Spleen (tissue), 11 donors: ENCODE results near the gene DIRAS1. TPM values are rescaled to one million over a fixed set of nuclear protein-coding genes. Genes with fewer than 3 reads are reported as not detected.

Experiments
- DNase-seq: peaks from one replicate; pipeline ENCODE4 v3.0.0-alpha.2; 2020
- H3K27ac ChIP-seq, 8 donors: fragments of 200-600 bp; sonication (generic) in 7 of 8; 1 replicate in 4 of 8; 2 replicates in 4 of 8; pipeline versions ENCODE4 v1.5.0 to v1.8.0; 2016 to 2021; ENCODE audit warnings: inconsistent platforms in 4 of 8, mild to moderate bottlenecking in 4 of 8, moderate library complexity in 1 of 8
- H3K27me3 ChIP-seq, 7 donors: fragments of 200-600 bp; sonication (generic) in 6 of 7; replicated peaks in 1 of 7; 1 replicate in 4 of 7; 2 replicates in 3 of 7; pipeline versions ENCODE4 v1.5.0 to v1.8.0; 2016 to 2021; ENCODE audit warnings: inconsistent platforms in 3 of 7, mild to moderate bottlenecking in 1 of 7
- H3K36me3 ChIP-seq, 6 donors: fragments of 200-600 bp; sonication (generic) in 5 of 6; 1 replicate in 4 of 6; 2 replicates in 2 of 6; pipeline versions ENCODE4 v1.5.0 to v1.8.0; 2016 to 2021; ENCODE audit warnings: inconsistent platforms in 2 of 6
- H3K4me1 ChIP-seq, 6 donors: fragments of 200-600 bp; sonication (generic) in 5 of 6; 1 replicate in 3 of 6; 2 replicates in 3 of 6; pipeline versions ENCODE4 v1.5.0 to v1.8.0; 2016 to 2021; ENCODE audit warnings: inconsistent platforms in 3 of 6
- H3K4me3 ChIP-seq, 8 donors: fragments of 200-600 bp; sonication (generic) in 7 of 8; 1 replicate in 4 of 8; 2 replicates in 4 of 8; pipeline versions ENCODE4 v1.5.0 to v1.8.0; 2016 to 2021; ENCODE audit warnings: inconsistent platforms in 4 of 8, mild to moderate bottlenecking in 4 of 8, moderate library complexity in 2 of 8
- H3K9me3 ChIP-seq, 8 donors: fragments of 200-600 bp; sonication (generic) in 7 of 8; 1 replicate in 4 of 8; 2 replicates in 4 of 8; pipeline versions ENCODE4 v1.5.0 to v1.8.0; 2016 to 2021; ENCODE audit warnings: inconsistent platforms in 4 of 8
- POLR2A ChIP-seq, 3 donors: fragments of 450-650 bp; IDR thresholded peaks; one replicate each; pipeline ENCODE4 v1.5.1; 2017; ENCODE audit warnings: antibody characterized with exemption in 3 of 3, mild to moderate bottlenecking in 1 of 3
- POLR2AphosphoS5 ChIP-seq, 3 donors: sonication (generic); formaldehyde crosslinking; IDR thresholded peaks; one replicate each; pipeline ENCODE4 v1.5.1; 2017; ENCODE audit warnings: antibody characterized with exemption in 3 of 3
- WGBS, 5 donors: extraction: QIAGEN DNeasy Blood & Tissue Kit in 3 of 5; methylation state at CpG; one replicate each; pipeline versions ENCODE4 v1.1.5 to v1.1.7; 2013 to 2018; 5-methylcytosine and 5-hydroxymethylcytosine counted together
- intact Hi-C: fragments of 100-400 bp; cut with DNase I; formaldehyde crosslinking; loops from one replicate; pipeline ENCODE4 v1.15.0; 2023; ENCODE audit warnings: low total_unique reads
- polyA plus RNA-seq, 3 donors: library from polyadenylated mRNA; stranded (reverse); fragments of 200-250 nt; gene quantifications; one replicate each; pipeline ENCODE4 v1.2.1, GENCODE V29; 2013
- total RNA-seq, 7 donors: library from RNA; depleted of rRNA in 3 of 7; stranded (reverse); fragments of >200 nt in 3 of 7; fragmentation: NEBNext Ultra II Directional in 4 of 7; extraction: Animal tissue kit (Norgen Biotek cat#: 25700) in 4 of 7; gene quantifications; one replicate each; pipeline versions ENCODE4 v1.1.0 to v1.2.1, GENCODE V29; 2016 to 2021
- TF ChIP-seq, protein P1 (sequence below), 11 experiments: fragments of 200-600 bp in 7 of 11; fragments of 450-650 bp in 4 of 11; sonication (generic) in 4 of 11; IDR thresholded peaks in 8 of 11; conservative IDR thresholded peaks in 3 of 11; 1 replicate in 7 of 11; 2 replicates in 4 of 11; pipeline versions ENCODE4 v1.4.0 to v1.8.0; 2016 to 2021; ENCODE audit warnings: antibody characterized with exemption in 11 of 11, inconsistent platforms in 4 of 11, mild to moderate bottlenecking in 1 of 11
- donor health status: healthy with polysubstance abuse.
- donor health status: DM: no; HTN: no; CAD: no; lungs with moderate emphysema.
- donor health status: DM: no; HTN: no; CAD: no.
- donor health status: Bipolar disorder and iron deficiency.
- donor health status: healthy.
- donor health status: DM: no; HTN: no; CAD: no.
- donor health status: DM: yes; HTN: yes; CAD: no.

Gene DIRAS1
- total and polyA plus RNA-seq, 10 donors = 1.3 to 17.1 (median 3.5) TPM

DNA sequence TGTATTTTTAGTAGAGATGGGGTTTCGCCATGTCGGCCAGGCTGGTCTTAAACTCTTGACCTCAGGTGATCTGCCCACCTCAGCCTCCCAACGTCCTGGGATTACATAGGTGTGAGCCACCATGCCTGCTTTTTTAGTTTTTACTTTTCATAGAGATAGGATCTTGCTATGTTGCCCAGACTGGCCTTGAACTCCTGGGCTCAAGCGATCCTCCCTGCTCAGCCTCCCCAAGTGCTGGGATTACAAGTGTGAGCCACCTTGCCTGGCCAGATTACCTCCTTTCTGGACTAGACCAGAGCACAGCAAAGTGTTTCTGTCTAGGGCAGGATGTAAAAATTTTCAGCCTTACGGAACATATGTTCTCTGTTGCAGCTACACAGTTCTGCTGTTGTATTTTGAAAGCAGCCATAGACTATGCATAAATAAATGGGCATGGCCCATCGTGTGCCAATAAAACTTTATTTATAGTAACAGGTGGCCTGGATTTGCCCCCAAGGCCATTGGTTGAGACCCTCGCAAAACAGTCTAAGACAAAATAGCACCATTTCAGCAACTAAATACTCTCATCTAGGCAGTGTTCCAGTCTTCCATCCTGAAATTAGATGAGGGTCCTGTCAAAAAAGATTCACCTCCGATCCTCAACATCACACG, 54.7 kb downstream of the DIRAS1 start:
- Histone ChIP-seq H3K4me1 (peaks cover 0 to 55% (median 10%) of the 10 kb centered on the region in 6 donors), H3K27ac (peak overlapping the region in 1 of 8 donors; percentile 11), H3K4me3 (no peak overlapping the region), H3K27me3 (no peaks in the 10 kb centered on the region), H3K36me3 (peaks cover 0 to 11% (median 0%) of the 10 kb centered on the region in 6 donors), H3K9me3 (peaks cover 0 to 18% (median 5%) of the 10 kb centered on the region in 8 donors)
- WGBS, 5 donors = 88 to 94% (median 91%) methylated on average over 9 of the region's 9 CpGs
- TF ChIP-seq POLR2A (IDR thresholded peaks at IDR 0.05) (no peak), POLR2AphosphoS5 (IDR thresholded peaks at IDR 0.05) (no peak)
- TF ChIP-seq, protein P1, sequence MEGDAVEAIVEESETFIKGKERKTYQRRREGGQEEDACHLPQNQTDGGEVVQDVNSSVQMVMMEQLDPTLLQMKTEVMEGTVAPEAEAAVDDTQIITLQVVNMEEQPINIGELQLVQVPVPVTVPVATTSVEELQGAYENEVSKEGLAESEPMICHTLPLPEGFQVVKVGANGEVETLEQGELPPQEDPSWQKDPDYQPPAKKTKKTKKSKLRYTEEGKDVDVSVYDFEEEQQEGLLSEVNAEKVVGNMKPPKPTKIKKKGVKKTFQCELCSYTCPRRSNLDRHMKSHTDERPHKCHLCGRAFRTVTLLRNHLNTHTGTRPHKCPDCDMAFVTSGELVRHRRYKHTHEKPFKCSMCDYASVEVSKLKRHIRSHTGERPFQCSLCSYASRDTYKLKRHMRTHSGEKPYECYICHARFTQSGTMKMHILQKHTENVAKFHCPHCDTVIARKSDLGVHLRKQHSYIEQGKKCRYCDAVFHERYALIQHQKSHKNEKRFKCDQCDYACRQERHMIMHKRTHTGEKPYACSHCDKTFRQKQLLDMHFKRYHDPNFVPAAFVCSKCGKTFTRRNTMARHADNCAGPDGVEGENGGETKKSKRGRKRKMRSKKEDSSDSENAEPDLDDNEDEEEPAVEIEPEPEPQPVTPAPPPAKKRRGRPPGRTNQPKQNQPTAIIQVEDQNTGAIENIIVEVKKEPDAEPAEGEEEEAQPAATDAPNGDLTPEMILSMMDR (IDR thresholded peaks at IDR 0.05 in 8 of 11, conservative IDR thresholded peaks at IDR 0.05 in 3 of 11) = no peak
- DNase-seq = no peak
- intact Hi-C loops = no loop called here

- 90 to 96% (median 94%) methylated on average over 11 of the region's 11 CpGs for WGBS, 5 donors
- intact Hi-C loops = no loop called here
- peak overlapping the region in 6 of 8 donors; percentile 46 to 87 (median 69) for H3K27ac ChIP-seq
- H3K9me3 ChIP-seq = peaks cover 0 to 21% (median 6%) of the 10 kb centered on the region in 8 donors
- no peak for DNase-seq
- no peak for TF ChIP-seq POLR2A (IDR thresholded peaks at IDR 0.05)
- TF ChIP-seq POLR2AphosphoS5 (IDR thresholded peaks at IDR 0.05) = no peak
- TF ChIP-seq, protein P1 (IDR thresholded peaks at IDR 0.05 in 8 of 11, conservative IDR thresholded peaks at IDR 0.05 in 3 of 11) = no peak
- no peaks in the 10 kb centered on the region for H3K27me3 ChIP-seq
- no peak overlapping the region for H3K4me3 ChIP-seq
- peaks cover 0 to 11% (median 0%) of the 10 kb centered on the region in 6 donors for H3K36me3 ChIP-seq
- peaks cover 0 to 41% (median 10%) of the 10 kb centered on the region in 6 donors for H3K4me1 ChIP-seq
Observed at GRCh38 chr19:2665103-2665502, 56.1 kb downstream of the DIRAS1 start.

Other genes starting within 250 kb of the DIRAS1 start
- 100 to 1,000 TPM in 1 of 7 donors, 10 to 100 TPM in 6; 57.4 to 114 (median 77.4) TPM for gene GADD45B, start 245.2 kb downstream of the DIRAS1 start, total RNA-seq
- gene GADD45B, start 245.2 kb downstream of the DIRAS1 start, polyA plus RNA-seq = 10 to 100 TPM; 40.6 to 76.9 (median 43.3) TPM
- 10 to 100 TPM; 17.2 to 27.5 (median 19.4) TPM for gene GNG7, start 18.7 kb downstream of the DIRAS1 start, total RNA-seq
- gene GNG7, start 18.7 kb downstream of the DIRAS1 start, polyA plus RNA-seq = 10 to 100 TPM; 17.3 to 34.6 (median 17.9) TPM
- 10 to 100 TPM; 20.3 to 33.3 (median 26.7) TPM for gene SLC39A3, start 18.6 kb upstream of the DIRAS1 start, total RNA-seq
- gene SLC39A3, start 18.6 kb upstream of the DIRAS1 start, polyA plus RNA-seq = 10 to 100 TPM; 19.1 to 42.6 (median 29.3) TPM
- 10 to 100 TPM; 39.7 to 59.7 (median 46.5) TPM for gene SGTA, start 61.9 kb upstream of the DIRAS1 start, total RNA-seq
- 10 to 100 TPM; 36.5 to 63.0 (median 40.0) TPM for gene SGTA, start 61.9 kb upstream of the DIRAS1 start, polyA plus RNA-seq
- gene THOP1, start 64.1 kb upstream of the DIRAS1 start, total RNA-seq = 10 to 100 TPM; 31.0 to 48.8 (median 37.4) TPM
- gene THOP1, start 64.1 kb upstream of the DIRAS1 start, polyA plus RNA-seq = 10 to 100 TPM; 55.5 to 96.2 (median 59.0) TPM
- gene ZNF554, start 98.5 kb upstream of the DIRAS1 start, total RNA-seq = 1 to 10 TPM; 3.6 to 7.1 (median 4.5) TPM
- gene ZNF554, start 98.5 kb upstream of the DIRAS1 start, polyA plus RNA-seq = 1 to 10 TPM; 1.4 to 4.0 (median 2.3) TPM
- 10 to 100 TPM in 2 of 7 donors, 1 to 10 TPM in 5; 5.4 to 10.8 (median 8.3) TPM for gene ZNF555, start 120.1 kb upstream of the DIRAS1 start, total RNA-seq
- 1 to 10 TPM; 1.4 to 2.7 (median 2.2) TPM for gene ZNF555, start 120.1 kb upstream of the DIRAS1 start, polyA plus RNA-seq
- gene ZNF556, start 146.0 kb upstream of the DIRAS1 start, total RNA-seq = under 1 TPM in 3 of 7 donors, not detected in 4; 0.22 to 0.27 (median 0.26) TPM
- gene ZNF556, start 146.0 kb upstream of the DIRAS1 start, polyA plus RNA-seq = under 1 TPM in 2 of 3 donors, not detected in 1; under 0.01 to 0.02 TPM
- gene ZNF57, start 179.6 kb upstream of the DIRAS1 start, total RNA-seq = 1 to 10 TPM; 2.0 to 3.9 (median 3.3) TPM
- gene ZNF57, start 179.6 kb upstream of the DIRAS1 start, polyA plus RNA-seq = 1 to 10 TPM; 2.3 to 2.6 (median 2.3) TPM
- gene ZNF77, start 223.6 kb upstream of the DIRAS1 start, total RNA-seq = 1 to 10 TPM; 3.9 to 7.5 (median 4.5) TPM
- gene ZNF77, start 223.6 kb upstream of the DIRAS1 start, polyA plus RNA-seq = 1 to 10 TPM; 2.2 to 2.9 (median 2.8) TPM